ENCODE data around the gene ACADSB.
A peak's percentile ranks its signal among the peaks of the same experiment; 100 is the strongest.

ACADSB gene

GRCh38 chr10:123043409-123043925 is 34.7 kb downstream of the ACADSB start:
- peak; percentile 80 for DNase-seq

GRCh38 chr10:123044391-123044790 is 35.6 kb downstream of the ACADSB start:
- DNase-seq = no peak

- no peak for DNase-seq
These were observed 37.3 kb downstream of the ACADSB start for GRCh38 chr10:123045961-123046731.

- no peak for DNase-seq
These were observed 49.2 kb downstream of the ACADSB start for GRCh38 chr10:123057968-123058367.

GRCh38 chr10:123061865-123062264 is 53.1 kb downstream of the ACADSB start:
- no peak for DNase-seq

- DNase-seq = no peak
These were observed 53.9 kb downstream of the ACADSB start for GRCh38 chr10:123062726-123063125.

- no peak for DNase-seq
These were observed 59.5 kb downstream of the ACADSB start for GRCh38 chr10:123068087-123068853.

- peak; percentile 71 for DNase-seq
These were observed 60.6 kb downstream of the ACADSB start for GRCh38 chr10:123069246-123069986.

GRCh38 chr10:123073187-123073586 is 64.4 kb downstream of the ACADSB start:
- DNase-seq = no peak

GRCh38 chr10:123074215-123074614 is 65.4 kb downstream of the ACADSB start:
- DNase-seq = no peak

- DNase-seq = no peak
These were observed 73.1 kb downstream of the ACADSB start for GRCh38 chr10:123081896-123082295.

- no peak for DNase-seq
These were observed 75.0 kb downstream of the ACADSB start for GRCh38 chr10:123083811-123084210.

GRCh38 chr10:123086281-123086680 is 77.5 kb downstream of the ACADSB start:
- no peak for DNase-seq

- no peak for DNase-seq
These were observed 78.5 kb downstream of the ACADSB start for GRCh38 chr10:123087348-123087747.

GRCh38 chr10:123087786-123088185 is 79.0 kb downstream of the ACADSB start:
- DNase-seq = no peak

GRCh38 chr10:123092635-123093414 is 84.0 kb downstream of the ACADSB start:
- no peak for DNase-seq

GRCh38 chr10:123093489-123093888 is 84.7 kb downstream of the ACADSB start:
- DNase-seq = no peak

- DNase-seq = no peak
These were observed 87.6 kb downstream of the ACADSB start for GRCh38 chr10:123096452-123096851.

- no peak for DNase-seq
These were observed 88.2 kb downstream of the ACADSB start for GRCh38 chr10:123097039-123097438.

GRCh38 chr10:123100030-123100762 is 91.4 kb downstream of the ACADSB start:
- DNase-seq = no peak

GRCh38 chr10:123101872-123102271 is 93.1 kb downstream of the ACADSB start:
- no peak for DNase-seq

- no peak for DNase-seq
These were observed 93.9 kb downstream of the ACADSB start for GRCh38 chr10:123102673-123103072.
